ENCODE data around the gene SPCS1.

Gene SPCS1

DNA sequence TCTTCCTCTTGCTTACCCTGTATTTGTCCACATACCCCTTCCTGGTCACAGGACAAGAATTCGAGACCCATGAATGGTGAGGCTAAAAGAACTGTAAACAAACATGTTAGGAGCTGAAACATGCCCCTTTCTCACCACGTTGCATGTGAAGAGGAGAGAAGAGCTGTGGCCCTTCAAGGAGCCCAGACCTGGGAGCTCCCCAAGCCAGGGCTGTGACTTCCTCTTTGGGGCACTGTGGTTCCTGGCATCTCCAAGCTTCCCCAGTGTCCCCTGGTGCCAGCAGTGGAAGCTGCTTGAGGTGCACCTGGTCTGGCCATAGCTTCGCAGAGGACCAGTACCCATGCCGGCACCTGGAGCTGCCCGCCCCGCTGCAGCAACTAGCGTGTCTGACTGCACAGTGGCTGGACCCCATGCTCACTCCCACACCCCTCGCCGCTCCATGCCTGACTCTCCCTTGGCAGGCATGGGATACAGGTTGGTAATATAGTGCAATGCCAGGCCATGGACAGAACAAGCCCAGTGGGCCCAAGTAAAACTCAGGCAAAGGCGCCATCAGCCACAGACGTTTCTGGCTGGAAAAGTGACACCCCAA, 9.9 kb downstream of the SPCS1 start:
- Histone ChIP-seq H3K4me1 (ENCODE audit: low read length) (peaks cover 2% of the 10 kb centered on the region), H3K9ac (ENCODE audit: low read length) (no peak overlapping the region), H3K36me3 (replicated peaks; ENCODE audit: low read depth, low read length) (peaks cover 35% of the 10 kb centered on the region), H3K4me2 (ENCODE audit: low read length) (no peak overlapping the region), H3K27ac (ENCODE audit: low read length) (no peak overlapping the region), H3K9me3 (ENCODE audit: insufficient read depth, low read length) (peaks cover 6% of the 10 kb centered on the region; the same call in 1 of the 2 replicates), H3K4me3 (ENCODE audit: low read length) (no peak overlapping the region), H4K20me1 (ENCODE audit: insufficient read depth, low read length) (no peaks in the 10 kb centered on the region), H2AFZ (ENCODE audit: low read depth, low read length) (no peak overlapping the region), H3K79me2 (ENCODE audit: low read length) (no peaks in the 10 kb centered on the region), H3K27me3 (ENCODE audit: low read depth, low read length) (no peaks in the 10 kb centered on the region)
- TF ChIP-seq, protein P1, sequence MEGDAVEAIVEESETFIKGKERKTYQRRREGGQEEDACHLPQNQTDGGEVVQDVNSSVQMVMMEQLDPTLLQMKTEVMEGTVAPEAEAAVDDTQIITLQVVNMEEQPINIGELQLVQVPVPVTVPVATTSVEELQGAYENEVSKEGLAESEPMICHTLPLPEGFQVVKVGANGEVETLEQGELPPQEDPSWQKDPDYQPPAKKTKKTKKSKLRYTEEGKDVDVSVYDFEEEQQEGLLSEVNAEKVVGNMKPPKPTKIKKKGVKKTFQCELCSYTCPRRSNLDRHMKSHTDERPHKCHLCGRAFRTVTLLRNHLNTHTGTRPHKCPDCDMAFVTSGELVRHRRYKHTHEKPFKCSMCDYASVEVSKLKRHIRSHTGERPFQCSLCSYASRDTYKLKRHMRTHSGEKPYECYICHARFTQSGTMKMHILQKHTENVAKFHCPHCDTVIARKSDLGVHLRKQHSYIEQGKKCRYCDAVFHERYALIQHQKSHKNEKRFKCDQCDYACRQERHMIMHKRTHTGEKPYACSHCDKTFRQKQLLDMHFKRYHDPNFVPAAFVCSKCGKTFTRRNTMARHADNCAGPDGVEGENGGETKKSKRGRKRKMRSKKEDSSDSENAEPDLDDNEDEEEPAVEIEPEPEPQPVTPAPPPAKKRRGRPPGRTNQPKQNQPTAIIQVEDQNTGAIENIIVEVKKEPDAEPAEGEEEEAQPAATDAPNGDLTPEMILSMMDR (IDR thresholded peaks at IDR 0.05; ENCODE audit: low read depth, low read length) = no peak
- TF ChIP-seq EZH2phosphoT487 (IDR thresholded peaks at IDR 0.05; ENCODE audit: low read depth) = no peak

- Histone ChIP-seq H3K4me3 (ENCODE audit: low read length) (no peak overlapping the region), H3K9me3 (ENCODE audit: insufficient read depth, low read length) (peaks cover 6% of the 10 kb centered on the region; the same call in 1 of the 2 replicates), H2AFZ (ENCODE audit: low read depth, low read length) (no peak overlapping the region), H3K9ac (ENCODE audit: low read length) (no peak overlapping the region), H3K27ac (ENCODE audit: low read length) (no peak overlapping the region), H3K79me2 (ENCODE audit: low read length) (no peaks in the 10 kb centered on the region), H4K20me1 (ENCODE audit: insufficient read depth, low read length) (no peaks in the 10 kb centered on the region), H3K4me1 (ENCODE audit: low read length) (no peaks in the 10 kb centered on the region), H3K4me2 (ENCODE audit: low read length) (no peak overlapping the region), H3K36me3 (replicated peaks; ENCODE audit: low read depth, low read length) (peaks cover 27% of the 10 kb centered on the region), H3K27me3 (ENCODE audit: low read depth, low read length) (no peaks in the 10 kb centered on the region)
- TF ChIP-seq, protein P1 (IDR thresholded peaks at IDR 0.05; ENCODE audit: low read depth, low read length) = no peak
- TF ChIP-seq EZH2phosphoT487 (IDR thresholded peaks at IDR 0.05; ENCODE audit: low read depth) = no peak
Observed at GRCh38 chr3:52719618-52720017, 13.7 kb downstream of the SPCS1 start.

DNA sequence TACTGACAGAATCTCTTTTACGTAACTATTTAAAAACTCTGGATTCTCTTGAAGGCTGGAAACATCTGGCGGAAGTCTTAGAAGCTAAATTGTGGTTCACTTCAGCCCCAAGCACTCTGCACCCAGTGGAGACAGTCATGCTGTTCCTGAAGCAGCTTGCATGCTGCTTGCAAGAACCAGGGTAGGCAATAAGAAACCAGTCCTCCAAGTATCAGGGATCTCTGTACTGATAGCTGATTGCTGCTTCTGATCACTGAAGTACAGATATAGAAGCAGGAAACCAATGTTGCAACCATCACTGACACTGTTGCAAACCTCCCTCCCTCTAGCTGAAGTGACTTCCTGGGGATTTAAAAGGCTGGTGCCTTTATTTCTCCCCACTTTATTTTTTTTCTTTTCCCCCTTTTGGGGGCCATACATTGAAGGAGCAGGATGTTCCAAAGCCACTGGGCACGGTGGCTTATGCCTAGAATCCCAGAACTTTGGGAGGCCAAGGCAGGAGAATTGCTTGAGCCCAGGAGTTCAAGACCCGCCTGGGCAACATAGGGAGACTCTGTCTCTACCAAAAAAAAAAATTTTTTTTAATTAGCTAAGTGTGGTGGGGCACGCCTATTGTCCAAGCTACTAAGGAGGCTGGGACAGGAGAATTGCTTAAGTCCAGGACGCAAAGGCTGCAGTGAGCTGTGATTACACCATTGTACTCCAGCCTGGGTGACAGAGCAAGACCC, 15.3 kb downstream of the SPCS1 start:
- Histone ChIP-seq H3K27ac (ENCODE audit: low read length) (no peak overlapping the region), H3K9me3 (ENCODE audit: insufficient read depth, low read length) (peaks cover 6% of the 10 kb centered on the region; the same call in 1 of the 2 replicates), H4K20me1 (ENCODE audit: insufficient read depth, low read length) (no peaks in the 10 kb centered on the region), H2AFZ (ENCODE audit: low read depth, low read length) (no peak overlapping the region), H3K4me3 (ENCODE audit: low read length) (no peak overlapping the region), H3K4me2 (ENCODE audit: low read length) (no peak overlapping the region), H3K4me1 (ENCODE audit: low read length) (no peaks in the 10 kb centered on the region), H3K27me3 (ENCODE audit: low read depth, low read length) (no peaks in the 10 kb centered on the region), H3K36me3 (replicated peaks; ENCODE audit: low read depth, low read length) (peaks cover 27% of the 10 kb centered on the region), H3K9ac (ENCODE audit: low read length) (no peak overlapping the region), H3K79me2 (ENCODE audit: low read length) (no peaks in the 10 kb centered on the region)
- TF ChIP-seq, protein P1 (IDR thresholded peaks at IDR 0.05; ENCODE audit: low read depth, low read length) = no peak
- TF ChIP-seq EZH2phosphoT487 (IDR thresholded peaks at IDR 0.05; ENCODE audit: low read depth) = no peak

DNA sequence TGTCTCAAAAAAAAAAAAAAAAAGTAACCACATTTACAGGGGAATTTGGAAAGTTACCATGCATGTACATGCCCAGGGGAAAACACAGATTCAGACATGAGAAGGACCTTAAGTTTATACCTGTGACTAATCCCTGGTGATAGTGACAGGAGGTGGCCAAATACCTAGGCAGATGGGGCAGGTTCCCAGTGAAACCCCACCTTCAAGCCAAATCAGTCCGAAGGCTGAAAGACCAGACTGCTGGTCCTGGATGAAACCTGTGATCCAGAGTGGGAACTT, 15.8 kb downstream of the SPCS1 start:
- no peak overlapping the region for H2AFZ ChIP-seq (ENCODE audit: low read depth, low read length)
- no peak overlapping the region for H3K4me3 ChIP-seq (ENCODE audit: low read length)
- H3K79me2 ChIP-seq (ENCODE audit: low read length) = no peaks in the 10 kb centered on the region
- no peak for TF ChIP-seq EZH2phosphoT487 (IDR thresholded peaks at IDR 0.05; ENCODE audit: low read depth)
- TF ChIP-seq, protein P1 (IDR thresholded peaks at IDR 0.05; ENCODE audit: low read depth, low read length) = no peak
- H3K4me1 ChIP-seq (ENCODE audit: low read length) = no peaks in the 10 kb centered on the region
- H4K20me1 ChIP-seq (ENCODE audit: insufficient read depth, low read length) = no peaks in the 10 kb centered on the region
- H3K9me3 ChIP-seq (ENCODE audit: insufficient read depth, low read length) = peaks cover 6% of the 10 kb centered on the region; the same call in 1 of the 2 replicates
- no peak overlapping the region for H3K9ac ChIP-seq (ENCODE audit: low read length)
- no peak overlapping the region for H3K27ac ChIP-seq (ENCODE audit: low read length)
- no peak overlapping the region for H3K4me2 ChIP-seq (ENCODE audit: low read length)
- H3K27me3 ChIP-seq (ENCODE audit: low read depth, low read length) = no peaks in the 10 kb centered on the region
- H3K36me3 ChIP-seq (replicated peaks; ENCODE audit: low read depth, low read length) = peaks cover 27% of the 10 kb centered on the region

Measured in OCI-LY3 (cell line).